Measurements from ENCODE around the gene CDH23. TPM values are rescaled to one million over a fixed set of nuclear protein-coding genes. Genes with fewer than 3 reads are reported as not detected.

The CDH23 gene
- total and polyA plus RNA-seq, 9 of the 15 experiments (the other 6 are each of a cell fraction or from before 2014, with no cell fraction given) = 0.18 to 1.2 (median 0.47) TPM

DNA sequence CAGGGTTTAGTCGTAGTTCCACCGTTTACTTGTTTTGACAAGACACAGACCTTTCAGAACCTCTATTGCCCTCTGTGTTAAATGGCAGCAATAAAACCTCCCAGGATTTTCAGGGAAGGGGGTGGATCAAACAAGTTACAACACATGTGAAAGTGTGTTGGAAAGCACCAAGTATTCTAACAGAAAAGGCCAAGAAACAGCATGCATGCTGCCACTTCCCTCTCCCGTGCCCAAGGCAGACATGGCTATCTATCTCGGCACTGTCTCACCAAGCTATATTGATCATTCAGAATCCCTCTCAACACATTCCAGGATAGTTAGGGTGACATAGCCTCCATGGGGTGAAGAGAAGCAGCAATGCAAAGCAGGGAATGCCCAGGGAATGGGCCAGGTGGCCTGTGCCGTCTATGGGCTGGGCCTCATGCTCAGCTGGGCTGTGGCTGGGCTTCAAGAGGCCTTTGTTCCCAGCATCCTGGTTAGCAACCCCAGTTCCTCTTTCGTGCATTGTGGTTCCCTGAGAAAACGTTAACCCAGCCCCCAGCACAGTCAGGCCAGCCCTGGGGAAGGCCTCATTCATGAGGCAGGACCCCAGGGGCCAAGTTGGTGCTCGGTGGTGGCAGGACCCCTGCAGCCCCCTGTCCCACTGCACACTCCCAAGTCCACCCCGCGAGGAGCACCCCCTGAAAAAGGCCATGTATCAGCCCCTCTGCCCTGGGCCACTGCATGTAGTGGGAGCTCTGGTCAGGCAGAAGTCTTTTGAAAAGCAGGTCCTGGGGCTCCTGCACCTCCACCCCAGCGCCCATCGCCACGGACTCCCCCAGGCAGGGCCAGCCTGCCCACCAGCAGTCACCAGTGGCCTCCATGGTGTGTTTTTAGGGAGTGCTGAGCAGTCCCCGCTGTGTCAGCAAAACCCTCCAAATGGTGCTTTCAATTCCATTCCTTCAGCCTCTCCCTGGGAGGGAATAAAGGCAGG is 351.1 kb downstream of the CDH23 start (continued):
- TF ChIP-seq, protein P1, sequence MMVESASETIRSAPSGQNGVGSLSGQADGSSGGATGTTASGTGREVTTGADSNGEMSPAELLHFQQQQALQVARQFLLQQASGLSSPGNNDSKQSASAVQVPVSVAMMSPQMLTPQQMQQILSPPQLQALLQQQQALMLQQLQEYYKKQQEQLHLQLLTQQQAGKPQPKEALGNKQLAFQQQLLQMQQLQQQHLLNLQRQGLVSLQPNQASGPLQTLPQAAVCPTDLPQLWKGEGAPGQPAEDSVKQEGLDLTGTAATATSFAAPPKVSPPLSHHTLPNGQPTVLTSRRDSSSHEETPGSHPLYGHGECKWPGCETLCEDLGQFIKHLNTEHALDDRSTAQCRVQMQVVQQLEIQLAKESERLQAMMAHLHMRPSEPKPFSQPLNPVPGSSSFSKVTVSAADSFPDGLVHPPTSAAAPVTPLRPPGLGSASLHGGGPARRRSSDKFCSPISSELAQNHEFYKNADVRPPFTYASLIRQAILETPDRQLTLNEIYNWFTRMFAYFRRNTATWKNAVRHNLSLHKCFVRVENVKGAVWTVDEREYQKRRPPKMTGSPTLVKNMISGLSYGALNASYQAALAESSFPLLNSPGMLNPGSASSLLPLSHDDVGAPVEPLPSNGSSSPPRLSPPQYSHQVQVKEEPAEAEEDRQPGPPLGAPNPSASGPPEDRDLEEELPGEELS (CRISPR knock-in tag; IDR thresholded peaks at IDR 0.05; ENCODE audit: borderline replicate concordance) = no peak
- TF ChIP-seq, protein P2, sequence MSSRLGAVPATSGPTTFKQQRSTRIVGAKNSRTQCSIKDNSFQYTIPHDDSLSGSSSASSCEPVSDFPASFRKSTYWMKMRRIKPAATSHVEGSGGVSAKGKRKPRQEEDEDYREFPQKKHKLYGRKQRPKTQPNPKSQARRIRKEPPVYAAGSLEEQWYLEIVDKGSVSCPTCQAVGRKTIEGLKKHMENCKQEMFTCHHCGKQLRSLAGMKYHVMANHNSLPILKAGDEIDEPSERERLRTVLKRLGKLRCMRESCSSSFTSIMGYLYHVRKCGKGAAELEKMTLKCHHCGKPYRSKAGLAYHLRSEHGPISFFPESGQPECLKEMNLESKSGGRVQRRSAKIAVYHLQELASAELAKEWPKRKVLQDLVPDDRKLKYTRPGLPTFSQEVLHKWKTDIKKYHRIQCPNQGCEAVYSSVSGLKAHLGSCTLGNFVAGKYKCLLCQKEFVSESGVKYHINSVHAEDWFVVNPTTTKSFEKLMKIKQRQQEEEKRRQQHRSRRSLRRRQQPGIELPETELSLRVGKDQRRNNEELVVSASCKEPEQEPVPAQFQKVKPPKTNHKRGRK (tag; IDR thresholded peaks at IDR 0.05) = no peak
- TF ChIP-seq ZNF79 (CRISPR knock-in tag; IDR thresholded peaks at IDR 0.05; ENCODE audit: low read depth) (peak; percentile 54; the same call in 1 of the 2 replicates), ZKSCAN8 (CRISPR knock-in tag; IDR thresholded peaks at IDR 0.05) (no peak), RFX1 (IDR thresholded peaks at IDR 0.05) (no peak), ZNF586 (CRISPR knock-in tag; conservative IDR thresholded peaks at IDR 0.05) (no peak)
- TF ChIP-seq, protein P3, sequence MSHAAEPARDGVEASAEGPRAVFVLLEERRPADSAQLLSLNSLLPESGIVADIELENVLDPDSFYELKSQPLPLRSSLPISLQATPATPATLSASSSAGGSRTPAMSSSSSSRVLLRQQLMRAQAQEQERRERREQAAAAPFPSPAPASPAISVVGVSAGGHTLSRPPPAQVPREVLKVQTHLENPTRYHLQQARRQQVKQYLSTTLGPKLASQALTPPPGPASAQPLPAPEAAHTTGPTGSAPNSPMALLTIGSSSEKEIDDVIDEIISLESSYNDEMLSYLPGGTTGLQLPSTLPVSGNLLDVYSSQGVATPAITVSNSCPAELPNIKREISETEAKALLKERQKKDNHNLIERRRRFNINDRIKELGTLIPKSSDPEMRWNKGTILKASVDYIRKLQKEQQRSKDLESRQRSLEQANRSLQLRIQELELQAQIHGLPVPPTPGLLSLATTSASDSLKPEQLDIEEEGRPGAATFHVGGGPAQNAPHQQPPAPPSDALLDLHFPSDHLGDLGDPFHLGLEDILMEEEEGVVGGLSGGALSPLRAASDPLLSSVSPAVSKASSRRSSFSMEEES (CRISPR knock-in tag; IDR thresholded peaks at IDR 0.05) = no peak
- TF ChIP-seq, protein P4, sequence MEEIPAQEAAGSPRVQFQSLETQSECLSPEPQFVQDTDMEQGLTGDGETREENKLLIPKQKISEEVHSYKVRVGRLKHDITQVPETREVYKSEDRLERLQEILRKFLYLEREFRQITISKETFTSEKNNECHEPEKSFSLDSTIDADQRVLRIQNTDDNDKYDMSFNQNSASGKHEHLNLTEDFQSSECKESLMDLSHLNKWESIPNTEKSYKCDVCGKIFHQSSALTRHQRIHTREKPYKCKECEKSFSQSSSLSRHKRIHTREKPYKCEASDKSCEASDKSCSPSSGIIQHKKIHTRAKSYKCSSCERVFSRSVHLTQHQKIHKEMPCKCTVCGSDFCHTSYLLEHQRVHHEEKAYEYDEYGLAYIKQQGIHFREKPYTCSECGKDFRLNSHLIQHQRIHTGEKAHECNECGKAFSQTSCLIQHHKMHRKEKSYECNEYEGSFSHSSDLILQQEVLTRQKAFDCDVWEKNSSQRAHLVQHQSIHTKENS (CRISPR knock-in tag; IDR thresholded peaks at IDR 0.05) = no peak
- TF ChIP-seq, protein P5, sequence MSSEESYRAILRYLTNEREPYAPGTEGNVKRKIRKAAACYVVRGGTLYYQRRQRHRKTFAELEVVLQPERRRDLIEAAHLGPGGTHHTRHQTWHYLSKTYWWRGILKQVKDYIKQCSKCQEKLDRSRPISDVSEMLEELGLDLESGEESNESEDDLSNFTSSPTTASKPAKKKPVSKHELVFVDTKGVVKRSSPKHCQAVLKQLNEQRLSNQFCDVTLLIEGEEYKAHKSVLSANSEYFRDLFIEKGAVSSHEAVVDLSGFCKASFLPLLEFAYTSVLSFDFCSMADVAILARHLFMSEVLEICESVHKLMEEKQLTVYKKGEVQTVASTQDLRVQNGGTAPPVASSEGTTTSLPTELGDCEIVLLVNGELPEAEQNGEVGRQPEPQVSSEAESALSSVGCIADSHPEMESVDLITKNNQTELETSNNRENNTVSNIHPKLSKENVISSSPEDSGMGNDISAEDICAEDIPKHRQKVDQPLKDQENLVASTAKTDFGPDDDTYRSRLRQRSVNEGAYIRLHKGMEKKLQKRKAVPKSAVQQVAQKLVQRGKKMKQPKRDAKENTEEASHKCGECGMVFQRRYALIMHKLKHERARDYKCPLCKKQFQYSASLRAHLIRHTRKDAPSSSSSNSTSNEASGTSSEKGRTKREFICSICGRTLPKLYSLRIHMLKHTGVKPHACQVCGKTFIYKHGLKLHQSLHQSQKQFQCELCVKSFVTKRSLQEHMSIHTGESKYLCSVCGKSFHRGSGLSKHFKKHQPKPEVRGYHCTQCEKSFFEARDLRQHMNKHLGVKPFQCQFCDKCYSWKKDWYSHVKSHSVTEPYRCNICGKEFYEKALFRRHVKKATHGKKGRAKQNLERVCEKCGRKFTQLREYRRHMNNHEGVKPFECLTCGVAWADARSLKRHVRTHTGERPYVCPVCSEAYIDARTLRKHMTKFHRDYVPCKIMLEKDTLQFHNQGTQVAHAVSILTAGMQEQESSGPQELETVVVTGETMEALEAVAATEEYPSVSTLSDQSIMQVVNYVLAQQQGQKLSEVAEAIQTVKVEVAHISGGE (CRISPR knock-in tag; IDR thresholded peaks at IDR 0.05) = peak in 1 of 3 experiments; percentile 40; a peak in 1 of 6 replicates
- TF ChIP-seq, protein P6, sequence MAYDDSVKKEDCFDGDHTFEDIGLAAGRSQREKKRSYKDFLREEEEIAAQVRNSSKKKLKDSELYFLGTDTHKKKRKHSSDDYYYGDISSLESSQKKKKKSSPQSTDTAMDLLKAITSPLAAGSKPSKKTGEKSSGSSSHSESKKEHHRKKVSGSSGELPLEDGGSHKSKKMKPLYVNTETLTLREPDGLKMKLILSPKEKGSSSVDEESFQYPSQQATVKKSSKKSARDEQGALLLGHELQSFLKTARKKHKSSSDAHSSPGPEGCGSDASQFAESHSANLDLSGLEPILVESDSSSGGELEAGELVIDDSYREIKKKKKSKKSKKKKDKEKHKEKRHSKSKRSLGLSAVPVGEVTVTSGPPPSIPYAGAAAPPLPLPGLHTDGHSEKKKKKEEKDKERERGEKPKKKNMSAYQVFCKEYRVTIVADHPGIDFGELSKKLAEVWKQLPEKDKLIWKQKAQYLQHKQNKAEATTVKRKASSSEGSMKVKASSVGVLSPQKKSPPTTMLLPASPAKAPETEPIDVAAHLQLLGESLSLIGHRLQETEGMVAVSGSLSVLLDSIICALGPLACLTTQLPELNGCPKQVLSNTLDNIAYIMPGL (CRISPR knock-in tag; IDR thresholded peaks at IDR 0.05) = no peak
